ENCODE measurements around the gene MYL4. TPM values are rescaled to one million over a fixed set of nuclear protein-coding genes. Genes with fewer than 3 reads are reported as not detected.

Gene MYL4
- total and polyA plus RNA-seq, 2 of the 8 experiments (the other 6 are each of a cell fraction or from before 2014, with no cell fraction given), result 0.12 TPM; not detected in 1

DNA sequence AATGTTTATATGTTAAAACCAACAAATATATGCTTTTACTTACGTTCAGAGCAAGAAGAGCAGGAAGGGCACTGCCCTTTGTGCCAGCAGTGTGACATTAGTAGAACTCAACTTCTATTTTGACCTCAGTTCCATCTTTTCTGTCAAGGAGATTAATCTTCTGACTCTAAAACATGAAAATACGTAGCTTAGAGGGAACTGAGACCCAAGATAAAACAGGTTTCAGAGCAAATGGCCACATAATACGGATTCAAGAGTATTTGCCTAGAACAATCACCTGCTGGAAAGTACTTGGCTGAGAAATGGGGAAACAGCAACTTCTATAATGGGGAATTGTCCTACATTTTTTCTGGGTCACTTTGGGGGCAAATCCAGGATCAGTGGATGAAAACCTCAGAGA lies 22.2 kb downstream of the MYL4 start:
- Histone ChIP-seq H2BK20ac (ENCODE audit: low read length) (no peak overlapping the region), H3K9ac (replicated peaks in 1 of 4; ENCODE audit: extremely low read depth in 1 of 4, low read depth in 3 of 4, low read length in 3 of 4) (no peak overlapping the region), H2BK5ac (ENCODE audit: low read depth, low read length) (no peak overlapping the region), H3K4ac (replicated peaks; ENCODE audit: insufficient read length, low read depth, low read length) (no peak overlapping the region), H2AFZ (ENCODE audit: low read length) (no peak overlapping the region), H3K4me2 (ENCODE audit: insufficient read depth in 1 of 2, low read depth in 2 of 2, low read length in 2 of 2) (no peak overlapping the region), H3K23ac (ENCODE audit: insufficient read length) (no peak overlapping the region), H3K79me2 (ENCODE audit: control insufficient read depth in 1 of 2, insufficient read depth in 2 of 2, low read length in 2 of 2) (no peaks in the 10 kb centered on the region), H4K91ac (replicated peaks; ENCODE audit: insufficient read length, low read length) (no peak overlapping the region), H3K27ac (ENCODE audit: low read depth, low read length) (no peak overlapping the region), H2BK15ac (ENCODE audit: low read length) (no peak overlapping the region), H3K23me2 (ENCODE audit: low read depth, low read length) (no peaks in the 10 kb centered on the region), H3K4me1 (replicated peaks in 1 of 4; ENCODE audit: control insufficient read depth in 3 of 4, insufficient read depth in 4 of 4, low read length in 3 of 4) (peaks cover 0 to 3% (median 3%) of the 10 kb centered on the region in 4 experiments; a peak in 3 of 7 replicates), H3K4me3 (ENCODE audit: extremely low read depth in 1 of 4, insufficient read depth in 2 of 4, low read depth in 3 of 4, low read length in 4 of 4) (no peak overlapping the region), H3K27me3 (replicated peaks in 1 of 4; ENCODE audit: control insufficient read depth in 3 of 4, extremely low read depth in 1 of 4, insufficient read depth in 3 of 4, low read length in 3 of 4) (0 out of 7 replicates have a peak, but pooled peaks cover 0 to 1% (median 0%) of the 10 kb centered on the region in 4 experiments), H3K14ac (ENCODE audit: insufficient read length) (no peak overlapping the region), H2BK120ac (replicated peaks; ENCODE audit: low read depth, low read length) (no peak overlapping the region), H3K9me3 (ENCODE audit: insufficient read depth in 2 of 2, low read depth in 1 of 2, low read length in 1 of 2) (no peaks in the 10 kb centered on the region), H4K20me1 (replicated peaks in 1 of 2; ENCODE audit: control insufficient read depth in 1 of 2, insufficient read depth in 2 of 2, low read length in 2 of 2) (no peaks in the 10 kb centered on the region), H4K8ac (ENCODE audit: extremely low read depth, insufficient read depth, low read length) (no peak overlapping the region), H3K56ac (replicated peaks; ENCODE audit: insufficient read length, low read depth, low read length) (no peak overlapping the region), H4K5ac (ENCODE audit: insufficient read length, low read depth, low read length) (no peak overlapping the region), H2AK5ac (ENCODE audit: low read depth, low read length) (no peak overlapping the region), H3K79me1 (ENCODE audit: low read depth, low read length) (no peaks in the 10 kb centered on the region), H3K18ac (ENCODE audit: extremely low read depth, low read length) (no peak overlapping the region), H2BK12ac (ENCODE audit: low read depth, low read length) (no peak overlapping the region), H3K36me3 (ENCODE audit: control insufficient read depth in 2 of 4, insufficient read depth in 4 of 4, low read length in 3 of 4) (no peaks in the 10 kb centered on the region)
- ChIA-PET CTCF (ENCODE audit: partially characterized antibody) (interaction anchor here (0.7 to 7.3 kb wide), 5 partner anchors 9 to 1399 kb away, joined by 3 to 105 read pairs (median 13); no protein-coding TSS in a partner anchor), POLR2A (ENCODE audit: partially characterized antibody) (interaction anchor here (0.6 kb wide), 1 partner anchor 308 kb away, joined by 3 read pairs; no protein-coding TSS in a partner anchor)
- 63% methylated on average over 3 of the region's 3 CpGs; no CpG with 5 or more reads in 1 of the 2 experiments for WGBS, 2 experiments (ENCODE audit: extremely low coverage in 1 of 2, insufficient coverage in 1 of 2, insufficient read length in 1 of 2, insufficient replicate concordance in 2 of 2, low coverage in 1 of 2, low lambda C conversion rate in 2 of 2, missing lambda C conversion rate in 1 of 2)
- FAIRE-seq (no peak), DNase-seq (ENCODE audit: low read depth in 1 of 2, low spot score in 2 of 2) (no peak)
- no peak for TF ChIP-seq CREB1 (IDR thresholded peaks at IDR 0.05)
